HG03558 (cell line): ENCODE data around the gene OR2K2.
"Not testable (repeated sequence)": the region's sequence is repeated elsewhere in the genome, so short reads cannot be mapped to it uniquely, and the experiment has no call there.

Experiments used
- ATAC-seq: cut with Tn5 transposase; IDR thresholded peaks from one replicate; pipeline ENCODE4 v1.9.1; 2021; ENCODE audit warnings: moderate number of reproducible peaks; ENCODE audit not compliant: unreplicated experiment; ENCODE audit errors: extremely low read depth

Gene OR2K2

DNA sequence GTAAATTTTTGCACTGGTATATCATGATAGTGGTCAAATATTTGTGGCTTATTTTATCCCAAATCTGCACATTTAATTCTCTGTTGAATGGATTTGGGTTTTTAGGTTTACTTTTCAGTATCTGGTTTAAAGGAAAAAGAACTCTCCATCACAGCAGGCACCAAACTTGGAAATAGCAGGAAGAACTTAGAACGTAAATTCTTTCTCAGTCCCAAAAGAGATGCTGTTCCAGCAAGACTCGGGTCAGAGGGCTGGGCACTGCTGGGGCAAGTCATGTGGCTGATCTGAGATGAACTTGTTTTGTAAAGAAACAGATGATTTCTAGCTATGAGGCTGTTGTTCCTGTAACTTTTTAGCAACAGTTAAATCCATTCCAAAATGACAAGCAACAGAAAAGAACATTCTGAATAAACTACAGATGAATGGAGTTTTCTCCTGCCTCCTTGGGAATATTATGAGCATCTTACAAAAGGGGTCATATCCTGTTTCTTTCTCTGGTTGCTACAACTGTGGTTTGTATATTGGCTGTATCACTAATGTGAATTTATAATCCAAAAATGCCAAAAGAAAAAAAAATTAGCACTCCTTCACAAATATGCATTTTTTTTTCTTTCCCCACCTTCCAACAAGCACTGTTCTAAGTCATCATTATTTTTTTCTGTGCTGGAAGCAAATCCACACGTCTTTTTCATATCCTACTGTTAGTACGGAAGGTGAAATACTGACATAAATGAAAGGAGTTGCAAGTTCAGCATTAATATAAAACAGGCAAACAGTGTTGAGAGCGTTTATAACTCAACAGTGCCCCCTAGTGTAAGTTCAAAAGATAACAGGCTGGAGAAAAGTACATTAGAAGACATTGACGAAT is 31.1 kb downstream of the OR2K2 start:
- ATAC-seq = no peak

DNA sequence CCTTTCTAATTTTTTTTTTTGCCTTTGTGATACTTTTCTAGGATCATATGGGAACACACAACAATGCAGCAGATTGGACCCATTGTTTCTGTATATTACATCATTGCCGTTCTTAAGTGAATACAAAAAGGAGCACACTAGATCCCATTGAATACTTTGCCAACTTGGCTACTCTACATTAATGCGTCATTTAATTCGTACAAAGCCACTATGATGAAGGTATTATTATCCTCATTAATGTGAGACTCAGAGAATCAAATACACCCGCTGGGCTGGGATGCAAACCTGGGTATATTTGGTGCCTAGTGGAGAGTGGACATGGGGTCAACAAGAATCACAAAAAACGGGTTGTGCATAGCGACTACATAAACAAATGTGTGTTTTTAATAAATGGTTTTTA is 31.9 kb downstream of the OR2K2 start:
- no peak for ATAC-seq

DNA sequence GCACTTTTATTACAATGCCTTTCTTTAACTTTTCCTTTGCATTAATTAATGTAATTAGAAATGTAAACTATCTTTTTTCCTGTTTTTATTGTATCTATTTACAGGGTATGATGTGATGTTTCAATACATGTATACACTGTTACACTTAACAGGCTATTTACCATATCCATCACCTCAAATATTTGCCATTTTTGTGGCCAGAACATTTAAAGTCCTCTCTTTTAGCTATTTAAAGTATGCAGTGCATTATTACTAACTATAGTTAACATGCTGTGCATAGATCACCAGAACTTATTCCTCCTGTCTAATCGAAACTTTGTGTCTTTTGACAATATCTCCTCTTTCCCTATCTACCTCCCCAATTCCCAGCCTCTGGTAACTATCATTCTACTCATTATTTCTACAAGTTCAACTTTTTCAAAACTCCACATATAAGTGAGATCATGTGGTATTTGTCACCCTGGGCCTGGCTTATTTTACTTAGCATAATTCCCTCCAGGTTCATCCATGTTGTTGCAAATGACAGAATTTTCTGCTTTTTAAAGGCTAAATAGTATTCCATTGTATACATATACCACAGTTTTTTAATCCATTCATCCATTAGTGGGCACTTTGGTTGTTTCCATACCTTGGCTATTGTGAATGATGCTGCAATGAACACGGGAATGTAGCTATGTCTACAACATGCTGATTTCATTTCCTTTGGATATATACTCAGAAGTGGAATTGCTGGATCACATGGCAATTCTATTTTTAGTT is 32.8 kb downstream of the OR2K2 start:
- no peak for ATAC-seq

DNA sequence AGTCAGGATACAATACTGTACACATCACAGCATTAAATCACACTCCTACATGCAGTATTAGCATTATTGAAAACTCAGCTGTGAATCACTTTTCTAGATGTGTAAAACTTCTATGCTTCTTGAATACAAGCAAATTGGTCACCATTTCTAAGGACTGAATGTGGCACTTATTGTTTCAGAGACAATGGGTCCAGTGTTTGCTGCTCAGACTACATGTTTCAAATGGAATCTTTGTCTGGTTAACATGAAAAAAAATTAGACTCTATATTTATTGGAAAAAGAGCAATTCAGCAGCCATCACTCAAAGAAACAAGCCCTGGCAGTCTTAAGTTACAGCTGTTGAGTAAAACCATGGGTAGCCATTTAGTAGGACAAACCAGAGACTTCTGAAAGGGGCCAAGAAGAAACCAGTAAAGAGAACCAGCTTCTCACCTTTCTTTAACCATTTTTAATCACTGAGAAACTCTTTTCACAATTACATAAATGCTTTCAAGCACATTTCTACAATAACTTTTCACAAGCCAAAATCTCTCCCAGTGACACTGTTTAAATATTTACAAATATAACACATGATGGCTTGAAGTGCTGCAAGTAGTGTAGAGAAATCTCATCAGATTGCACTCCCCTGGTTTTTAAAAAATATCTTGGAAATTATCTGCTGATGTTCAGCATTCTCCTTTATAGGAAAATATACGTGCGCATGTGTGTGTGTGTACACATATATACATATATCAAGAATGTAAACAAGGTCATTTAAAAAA is 35.2 kb downstream of the OR2K2 start:
- ATAC-seq = no peak

DNA sequence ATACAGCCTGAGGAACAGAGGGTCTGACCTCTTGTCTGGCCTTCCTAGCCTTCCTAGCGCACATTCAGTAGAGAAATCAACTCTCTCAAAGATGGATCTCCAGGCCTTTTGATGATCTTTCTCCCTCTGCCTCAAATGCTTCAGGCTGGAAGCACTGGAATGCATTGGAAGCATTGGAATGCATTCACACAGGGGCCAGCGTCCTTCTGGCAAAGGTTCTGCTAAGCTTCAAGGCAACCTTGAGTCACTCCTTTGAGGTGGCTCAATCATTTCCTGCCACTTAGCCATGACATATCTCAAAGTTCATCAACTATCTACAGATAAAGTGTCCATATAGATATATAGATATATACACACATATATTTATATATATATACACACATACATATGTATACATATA is 42.9 kb downstream of the OR2K2 start:
- ATAC-seq = no peak

DNA sequence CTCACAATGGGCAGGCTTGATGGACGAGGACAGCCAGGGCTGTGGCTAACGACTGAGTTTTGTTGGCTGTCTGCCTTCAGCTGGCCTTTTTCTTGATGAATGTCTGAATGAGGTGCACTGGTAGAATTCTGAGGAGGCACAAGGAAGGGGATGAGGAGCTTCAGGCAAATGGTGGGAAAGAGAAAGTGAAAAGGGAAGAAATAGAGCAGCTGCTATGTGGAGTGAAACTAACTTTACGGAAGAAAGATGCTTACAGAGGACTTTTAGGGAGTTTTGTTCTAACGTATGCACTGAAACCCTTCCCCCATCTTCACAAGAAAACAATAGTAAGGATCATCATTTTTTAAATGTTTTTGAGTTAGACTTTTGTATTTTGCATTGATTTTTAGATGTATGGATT is 45.3 kb downstream of the OR2K2 start:
- no peak for ATAC-seq

DNA sequence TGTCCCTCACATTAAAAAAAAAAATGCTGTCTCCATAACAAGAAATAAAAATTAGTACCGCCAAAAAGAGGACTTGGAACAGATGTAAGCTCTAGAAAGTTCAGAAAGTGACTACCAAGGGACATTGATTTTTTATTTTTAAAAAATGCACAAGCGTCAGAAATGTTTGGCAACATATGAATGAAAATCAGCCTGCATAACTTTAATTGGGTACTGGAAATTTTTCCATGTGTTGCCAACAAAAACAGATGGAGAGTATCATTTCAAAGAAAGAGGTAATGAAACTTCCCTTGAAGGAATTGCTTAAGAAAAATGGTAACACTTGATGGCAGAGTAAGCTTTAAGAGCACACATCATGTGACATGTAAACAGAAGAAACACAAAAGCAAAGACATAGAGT is 47.2 kb downstream of the OR2K2 start:
- ATAC-seq = no peak

DNA sequence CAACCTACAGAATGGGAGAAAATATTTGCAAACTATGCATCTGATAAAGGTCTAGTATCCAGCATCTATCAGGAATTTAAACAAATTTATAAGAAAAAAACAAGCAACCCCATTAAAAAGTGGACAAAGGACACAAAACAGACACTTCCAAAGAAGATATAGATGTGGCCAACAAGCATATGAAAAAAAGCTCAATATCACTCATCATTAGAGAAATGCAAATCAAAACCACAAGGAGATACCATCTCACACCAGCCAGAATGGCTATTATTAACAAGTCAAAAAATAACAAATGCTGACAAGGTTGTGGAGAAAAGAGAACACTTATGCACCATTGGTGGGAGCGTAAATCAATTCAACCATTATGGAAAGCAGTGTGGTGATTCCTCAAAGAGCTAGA is 49.2 kb downstream of the OR2K2 start:
- not testable (repeated sequence) for ATAC-seq
